ENCODE results near the gene UAP1L1.

UAP1L1 gene

DNA sequence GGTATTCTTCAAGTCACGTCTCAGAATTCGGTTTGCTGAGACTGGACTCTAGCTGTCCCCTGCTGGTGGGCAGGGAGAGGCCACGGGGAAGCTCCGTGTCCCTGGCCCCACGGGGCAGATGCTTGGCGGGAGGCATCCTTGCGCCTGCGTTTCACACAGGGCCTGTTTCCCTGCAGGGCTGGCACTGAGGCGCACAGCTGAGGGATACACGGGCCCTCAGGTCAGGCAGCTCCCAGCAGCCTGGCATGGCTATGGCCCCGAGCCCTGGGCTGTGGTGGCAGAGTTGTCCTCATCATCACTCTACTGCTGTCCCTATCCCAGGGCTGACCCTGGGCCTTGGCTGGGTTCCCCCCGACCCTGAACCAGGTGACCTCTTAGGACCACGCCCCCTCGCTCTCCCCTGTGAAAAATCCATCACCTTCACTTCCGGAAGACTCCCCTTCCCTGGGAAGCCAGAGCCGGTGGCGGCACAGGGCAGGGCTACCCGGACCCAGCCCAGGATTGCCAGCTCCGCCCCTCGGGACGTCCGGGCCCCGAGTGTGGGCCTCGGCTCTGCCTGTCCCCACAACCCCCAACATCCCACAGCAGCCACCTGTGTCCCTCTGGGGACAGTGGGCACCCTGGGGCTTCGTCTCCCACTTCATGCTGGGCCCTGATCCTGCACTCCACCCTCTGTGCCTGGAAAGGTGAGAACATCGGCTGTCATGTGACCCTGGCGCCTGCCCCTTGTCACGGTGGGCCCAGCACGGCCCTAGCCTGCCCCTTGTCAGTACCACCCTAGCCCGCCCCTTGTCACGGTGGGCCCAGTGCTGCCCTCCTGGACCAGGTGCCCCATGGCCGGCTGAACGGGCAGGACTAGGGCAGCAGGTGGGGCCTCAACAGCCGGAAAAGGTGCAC is 32.2 kb downstream of the UAP1L1 start:
- TF ChIP-seq, protein P1, sequence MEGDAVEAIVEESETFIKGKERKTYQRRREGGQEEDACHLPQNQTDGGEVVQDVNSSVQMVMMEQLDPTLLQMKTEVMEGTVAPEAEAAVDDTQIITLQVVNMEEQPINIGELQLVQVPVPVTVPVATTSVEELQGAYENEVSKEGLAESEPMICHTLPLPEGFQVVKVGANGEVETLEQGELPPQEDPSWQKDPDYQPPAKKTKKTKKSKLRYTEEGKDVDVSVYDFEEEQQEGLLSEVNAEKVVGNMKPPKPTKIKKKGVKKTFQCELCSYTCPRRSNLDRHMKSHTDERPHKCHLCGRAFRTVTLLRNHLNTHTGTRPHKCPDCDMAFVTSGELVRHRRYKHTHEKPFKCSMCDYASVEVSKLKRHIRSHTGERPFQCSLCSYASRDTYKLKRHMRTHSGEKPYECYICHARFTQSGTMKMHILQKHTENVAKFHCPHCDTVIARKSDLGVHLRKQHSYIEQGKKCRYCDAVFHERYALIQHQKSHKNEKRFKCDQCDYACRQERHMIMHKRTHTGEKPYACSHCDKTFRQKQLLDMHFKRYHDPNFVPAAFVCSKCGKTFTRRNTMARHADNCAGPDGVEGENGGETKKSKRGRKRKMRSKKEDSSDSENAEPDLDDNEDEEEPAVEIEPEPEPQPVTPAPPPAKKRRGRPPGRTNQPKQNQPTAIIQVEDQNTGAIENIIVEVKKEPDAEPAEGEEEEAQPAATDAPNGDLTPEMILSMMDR (IDR thresholded peaks at IDR 0.05; ENCODE audit: low read length) = no peak
- no peak for TF ChIP-seq EZH2 (IDR thresholded peaks at IDR 0.05; ENCODE audit: borderline replicate concordance, low read length)
- no peak overlapping the region for H3K27ac ChIP-seq (ENCODE audit: low read depth, low read length, poor library complexity, severe bottlenecking)
- H3K4me1 ChIP-seq (ENCODE audit: insufficient read depth, low read length, severe bottlenecking) = peaks cover 11% of the 10 kb centered on the region
- no peak overlapping the region for H2AFZ ChIP-seq (ENCODE audit: low read length)
- no peak overlapping the region for H3K4me3 ChIP-seq (ENCODE audit: low read depth, low read length, poor library complexity, severe bottlenecking)
- H3K4me2 ChIP-seq (ENCODE audit: low read length) = no peak overlapping the region
- H3F3A ChIP-seq (ENCODE audit: insufficient read depth, low read length) = no peaks in the 10 kb centered on the region
- peaks cover 86% of the 10 kb centered on the region for H3K36me3 ChIP-seq (ENCODE audit: insufficient read depth, low read length)
- H3K9ac ChIP-seq (ENCODE audit: low read length) = no peak overlapping the region
- no peaks in the 10 kb centered on the region for H3K79me2 ChIP-seq (ENCODE audit: insufficient read depth, low read length)
- H4K20me1 ChIP-seq (ENCODE audit: insufficient read depth, low read length) = no peaks in the 10 kb centered on the region
- H3K9me3 ChIP-seq (ENCODE audit: low read length) = no peaks in the 10 kb centered on the region
- no peaks in the 10 kb centered on the region for H3K9me2 ChIP-seq (ENCODE audit: low read depth, low read length)
- H3K27me3 ChIP-seq (ENCODE audit: insufficient read depth, low read length) = no peaks in the 10 kb centered on the region

DNA sequence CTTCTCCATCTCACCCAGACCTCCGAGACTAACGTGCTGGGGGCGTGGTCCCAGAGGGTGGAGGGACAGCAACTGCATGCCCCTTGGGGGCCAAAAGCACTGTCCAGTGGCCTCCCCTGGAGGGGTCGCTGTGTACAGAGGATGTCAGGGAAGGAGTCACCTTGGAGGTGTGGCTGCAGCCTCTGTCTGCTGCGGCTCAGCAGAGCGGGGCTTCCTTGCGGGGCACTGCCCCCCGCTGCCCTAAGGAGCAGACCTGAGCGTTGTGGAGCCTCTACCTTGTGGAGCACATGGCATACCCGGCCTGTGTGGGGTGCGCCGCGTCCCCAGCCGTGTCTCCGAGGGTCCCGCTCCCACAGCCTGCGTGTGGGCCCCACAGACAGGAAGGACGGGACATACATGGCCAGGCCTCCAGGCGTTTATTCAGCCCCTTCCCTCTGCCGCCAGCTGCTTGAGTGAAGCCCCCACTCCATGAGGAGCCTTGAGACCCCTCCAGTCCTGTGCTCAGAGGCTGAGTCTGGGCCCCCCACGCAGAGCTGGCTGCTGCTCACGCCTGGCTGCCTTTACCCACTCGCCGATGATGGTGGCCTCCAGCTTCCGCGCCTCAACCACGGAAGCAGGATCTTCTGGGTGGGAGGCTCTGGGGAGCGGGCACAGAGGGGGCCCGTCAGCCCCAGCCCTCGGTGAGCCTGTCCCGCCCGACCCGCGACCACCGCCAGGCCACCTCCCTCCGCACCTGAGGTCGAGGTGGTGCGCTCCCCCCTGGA is 33.0 kb downstream of the UAP1L1 start:
- no peak for TF ChIP-seq EZH2 (IDR thresholded peaks at IDR 0.05; ENCODE audit: borderline replicate concordance, low read length)
- TF ChIP-seq, protein P1 (IDR thresholded peaks at IDR 0.05; ENCODE audit: low read length) = no peak
- Histone ChIP-seq H3F3A (ENCODE audit: insufficient read depth, low read length) (no peaks in the 10 kb centered on the region), H3K79me2 (ENCODE audit: insufficient read depth, low read length) (no peaks in the 10 kb centered on the region), H3K4me2 (ENCODE audit: low read length) (no peak overlapping the region), H3K9me3 (ENCODE audit: low read length) (no peaks in the 10 kb centered on the region), H3K27me3 (ENCODE audit: insufficient read depth, low read length) (no peaks in the 10 kb centered on the region), H3K4me3 (ENCODE audit: low read depth, low read length, poor library complexity, severe bottlenecking) (no peak overlapping the region), H3K4me1 (ENCODE audit: insufficient read depth, low read length, severe bottlenecking) (peaks cover 19% of the 10 kb centered on the region), H3K9ac (ENCODE audit: low read length) (no peak overlapping the region), H4K20me1 (ENCODE audit: insufficient read depth, low read length) (no peaks in the 10 kb centered on the region), H3K36me3 (ENCODE audit: insufficient read depth, low read length) (peaks cover 78% of the 10 kb centered on the region), H3K9me2 (ENCODE audit: low read depth, low read length) (no peaks in the 10 kb centered on the region), H3K27ac (ENCODE audit: low read depth, low read length, poor library complexity, severe bottlenecking) (no peak overlapping the region), H2AFZ (ENCODE audit: low read length) (no peak overlapping the region)

DNA sequence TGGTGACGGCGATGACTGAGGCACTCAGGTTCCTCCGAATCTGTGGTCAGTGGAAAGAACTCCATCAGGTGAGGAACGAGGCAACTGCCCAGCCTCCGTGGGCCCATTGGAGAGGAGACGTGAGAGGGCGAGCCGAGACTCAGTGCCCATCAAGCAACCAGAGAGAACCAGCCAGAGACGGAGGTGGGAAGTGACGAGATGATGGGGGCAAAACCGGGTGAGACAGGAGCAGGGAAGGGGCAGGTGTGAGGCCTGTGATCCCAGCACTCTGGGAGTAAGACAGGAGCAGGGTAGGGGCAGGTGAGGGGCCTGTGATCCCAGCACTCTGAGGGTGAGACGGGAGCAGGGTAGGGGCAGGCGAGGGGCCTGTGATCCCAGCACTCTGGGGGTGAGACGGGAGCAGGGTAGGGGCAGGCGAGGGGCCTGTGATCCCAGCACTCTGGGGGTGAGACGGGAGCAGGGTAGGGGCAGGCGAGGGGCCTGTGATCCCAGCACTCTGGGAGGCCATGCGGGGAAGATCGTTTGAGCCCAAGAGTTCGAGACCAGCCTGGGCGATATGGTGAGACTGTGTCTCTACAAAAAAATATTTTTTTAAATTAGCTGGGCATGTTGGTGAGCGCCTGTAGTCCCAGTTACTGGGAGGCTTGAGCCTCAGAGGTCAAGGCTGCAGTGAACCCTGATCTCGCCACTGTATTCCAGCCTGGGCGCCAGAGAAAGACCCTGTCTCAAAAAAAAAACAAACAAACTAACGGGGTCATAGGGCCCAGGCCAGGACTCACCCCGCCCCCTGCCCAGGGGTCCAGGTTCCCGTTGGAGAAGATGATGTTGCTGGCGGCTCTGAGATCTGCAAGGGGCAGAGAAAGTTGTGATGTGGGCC is 33.8 kb downstream of the UAP1L1 start:
- H3K4me2 ChIP-seq (ENCODE audit: low read length) = no peak overlapping the region
- H4K20me1 ChIP-seq (ENCODE audit: insufficient read depth, low read length) = no peaks in the 10 kb centered on the region
- no peaks in the 10 kb centered on the region for H3K27me3 ChIP-seq (ENCODE audit: insufficient read depth, low read length)
- H3K36me3 ChIP-seq (ENCODE audit: insufficient read depth, low read length) = peaks cover 70% of the 10 kb centered on the region
- TF ChIP-seq, protein P1 (IDR thresholded peaks at IDR 0.05; ENCODE audit: low read length) = no peak
- no peak for TF ChIP-seq EZH2 (IDR thresholded peaks at IDR 0.05; ENCODE audit: borderline replicate concordance, low read length)
- no peak overlapping the region for H3K9ac ChIP-seq (ENCODE audit: low read length)
- H3K4me3 ChIP-seq (ENCODE audit: low read depth, low read length, poor library complexity, severe bottlenecking) = no peak overlapping the region
- no peaks in the 10 kb centered on the region for H3K79me2 ChIP-seq (ENCODE audit: insufficient read depth, low read length)
- H3K9me3 ChIP-seq (ENCODE audit: low read length) = no peaks in the 10 kb centered on the region
- H3K27ac ChIP-seq (ENCODE audit: low read depth, low read length, poor library complexity, severe bottlenecking) = no peak overlapping the region
- H2AFZ ChIP-seq (ENCODE audit: low read length) = no peak overlapping the region
- H3K4me1 ChIP-seq (ENCODE audit: insufficient read depth, low read length, severe bottlenecking) = peaks cover 19% of the 10 kb centered on the region
- H3F3A ChIP-seq (ENCODE audit: insufficient read depth, low read length) = no peaks in the 10 kb centered on the region
- no peaks in the 10 kb centered on the region for H3K9me2 ChIP-seq (ENCODE audit: low read depth, low read length)
